GM23338 (cell line): Measurements from ENCODE around the gene PREB. TPM values are rescaled to one million over a fixed set of nuclear protein-coding genes. Genes with fewer than 3 reads are reported as not detected.

Experiments used
- ATAC-seq: fragments of 200-7000 bp; cut with Tn5 transposase; 3 replicates; pipeline ENCODE4 v1.9.1; 2020
- DNase-seq: peaks from one replicate; pipeline ENCODE4 v3.0.0-alpha.2; 2015; ENCODE audit warnings: low spot score
- H2AFZ ChIP-seq: fragments of 200-600 bp; sonication (generic); 2 replicates; pipeline ENCODE4 v1.8.0; 2016; ENCODE audit warnings: antibody characterized with exemption, mild to moderate bottlenecking, moderate library complexity
- H3F3A ChIP-seq: fragments of 200-600 bp; sonication (generic); replicated peaks from 2 replicates; pipeline ENCODE4 v1.8.0; 2017; ENCODE audit warnings: antibody characterized with exemption, mixed run types, low read depth
- H3K27ac ChIP-seq: fragments of 200-600 bp; sonication (generic); 2 replicates; pipeline ENCODE4 v1.6.1; 2016; ENCODE audit warnings: low read depth
- H3K27me3 ChIP-seq: fragments of 200-600 bp; sonication (generic); 2 replicates; pipeline ENCODE4 v1.8.0; 2016; ENCODE audit warnings: mild to moderate bottlenecking, mixed run types, moderate library complexity; ENCODE audit not compliant: insufficient read depth
- H3K36me3 ChIP-seq: fragments of 200-600 bp; sonication (generic); 2 replicates; pipeline ENCODE4 v1.8.0; 2016; ENCODE audit warnings: mild to moderate bottlenecking; ENCODE audit not compliant: insufficient read depth
- H3K4me1 ChIP-seq: fragments of 200-600 bp; sonication (generic); 2 replicates; pipeline ENCODE4 v1.8.0; 2016; ENCODE audit warnings: mild to moderate bottlenecking, moderate library complexity; ENCODE audit not compliant: insufficient read depth
- H3K4me2 ChIP-seq: fragments of 200-600 bp; sonication (generic); 2 replicates; pipeline ENCODE4 v1.7.1; 2017; ENCODE audit warnings: mixed run types
- H3K4me3 ChIP-seq: fragments of 200-600 bp; sonication (generic); 2 replicates; pipeline ENCODE4 v1.6.1; 2016; ENCODE audit warnings: mixed run types
- H3K79me2 ChIP-seq: fragments of 200-600 bp; sonication (generic); replicated peaks from 2 replicates; pipeline ENCODE4 v1.8.0; 2017; ENCODE audit warnings: mild to moderate bottlenecking; ENCODE audit not compliant: insufficient read depth
- H3K9me2 ChIP-seq: fragments of 200-600 bp; sonication (generic); 2 replicates; pipeline ENCODE4 v1.8.0; 2017; ENCODE audit not compliant: insufficient read depth
- H4K20me1 ChIP-seq: fragments of 200-600 bp; sonication (generic); replicated peaks from 2 replicates; pipeline ENCODE4 v1.8.0; 2017; ENCODE audit warnings: mild to moderate bottlenecking; ENCODE audit not compliant: insufficient read depth
- H3K27ac Mint-ChIP-seq: 2 replicates; pipeline ENCODE4 v1.8.0; 2020; ENCODE audit warnings: inconsistent platforms, mild to moderate bottlenecking, moderate library complexity, mixed read lengths
- H3K27me3 Mint-ChIP-seq: 3 replicates; pipeline ENCODE4 v1.8.0; 2022; ENCODE audit warnings: low read depth, mild to moderate bottlenecking, moderate library complexity, mixed read lengths, inconsistent platforms; ENCODE audit not compliant: insufficient read depth, poor library complexity
- H3K36me3 Mint-ChIP-seq: 3 replicates; pipeline ENCODE4 v1.8.0; 2021; ENCODE audit warnings: low read depth, mild to moderate bottlenecking, inconsistent platforms, moderate library complexity, mixed read lengths
- H3K4me1 Mint-ChIP-seq: 3 replicates; pipeline ENCODE4 v1.8.0; 2020; ENCODE audit warnings: mild to moderate bottlenecking, inconsistent platforms, mixed read lengths
- H3K4me3 Mint-ChIP-seq: 3 replicates; pipeline ENCODE4 v1.8.0; 2021; ENCODE audit warnings: moderate library complexity, mild to moderate bottlenecking, inconsistent platforms, mixed read lengths
- H3K9me3 Mint-ChIP-seq: 3 replicates; pipeline ENCODE4 v1.8.0; 2020; ENCODE audit warnings: moderate library complexity, mild to moderate bottlenecking, inconsistent platforms, mixed read lengths
- ETS1 ChIP-seq: IDR thresholded peaks from 2 replicates; pipeline ENCODE4 v1.6.1; 2016; ENCODE audit warnings: antibody characterized with exemption
- EZH2 ChIP-seq: fragments of 200-600 bp; sonication (generic); IDR thresholded peaks from one replicate; pipeline ENCODE4 v1.8.0; 2017; ENCODE audit warnings: antibody characterized with exemption, mild to moderate bottlenecking, low read depth; ENCODE audit not compliant: unreplicated experiment
- EZH2phosphoT487 ChIP-seq: fragments of 200-600 bp; sonication (generic); IDR thresholded peaks from one replicate; pipeline ENCODE4 v1.8.1; 2018; ENCODE audit warnings: antibody characterized with exemption; ENCODE audit not compliant: unreplicated experiment
- JUNB ChIP-seq: IDR thresholded peaks from one replicate; pipeline ENCODE4 v1.6.1; 2016; ENCODE audit warnings: antibody characterized with exemption; ENCODE audit not compliant: unreplicated experiment
- POLR2AphosphoS5 ChIP-seq: IDR thresholded peaks from 2 replicates; pipeline ENCODE4 v1.6.1; 2016; ENCODE audit warnings: antibody characterized with exemption, low read depth
- STAT1 ChIP-seq: IDR thresholded peaks from one replicate; pipeline ENCODE4 v1.6.1; 2016; ENCODE audit warnings: antibody characterized with exemption; ENCODE audit not compliant: unreplicated experiment
- ZNF114 ChIP-seq: fragments of 250-450 bp; sonication (Bioruptor Pico); IDR thresholded peaks from 2 replicates; pipeline ENCODE4 v1.5.0; 2020; ENCODE audit warnings: mild to moderate bottlenecking, moderate library complexity
- ZNF331 ChIP-seq: fragments of 250-450 bp; sonication (Bioruptor Pico); IDR thresholded peaks from 2 replicates; pipeline ENCODE4 v1.5.0; 2020; ENCODE audit warnings: low read depth, mild to moderate bottlenecking, moderate library complexity
- polyA plus RNA-seq: library from polyadenylated mRNA; unstranded; fragments of >200 nt; fragmentation: Nextera tagmentation; extraction: Ambion mirVana; gene quantifications from 2 replicates; pipeline ENCODE4 v1.2.1, GENCODE V29; 2016
- total RNA-seq: library from RNA; depleted of rRNA; stranded (reverse); fragments of >200 nt; shearing (Covaris generic); gene quantifications from 2 replicates; pipeline ENCODE4 v1.2.3, GENCODE V29; 2014
- TF ChIP-seq, protein P1 (sequence below): IDR thresholded peaks from one replicate; pipeline ENCODE4 v1.6.1; 2018; ENCODE audit warnings: antibody characterized with exemption; ENCODE audit not compliant: unreplicated experiment
- TF ChIP-seq, protein P2 (sequence below), 2 experiments: fragments of 200-600 bp in 1 of 2; sonication (generic) in 1 of 2; conservative IDR thresholded peaks; 2 replicates each; pipeline versions ENCODE4 v1.5.1 to v1.6.1; 2016 to 2017; ENCODE audit warnings: antibody characterized with exemption in 2 of 2, low read depth in 2 of 2, mild to moderate bottlenecking in 2 of 2, moderate library complexity in 1 of 2

The PREB gene
- total and polyA plus RNA-seq, 2 experiments from 2014 or later, result 41.2 to 79.7 TPM

DNA sequence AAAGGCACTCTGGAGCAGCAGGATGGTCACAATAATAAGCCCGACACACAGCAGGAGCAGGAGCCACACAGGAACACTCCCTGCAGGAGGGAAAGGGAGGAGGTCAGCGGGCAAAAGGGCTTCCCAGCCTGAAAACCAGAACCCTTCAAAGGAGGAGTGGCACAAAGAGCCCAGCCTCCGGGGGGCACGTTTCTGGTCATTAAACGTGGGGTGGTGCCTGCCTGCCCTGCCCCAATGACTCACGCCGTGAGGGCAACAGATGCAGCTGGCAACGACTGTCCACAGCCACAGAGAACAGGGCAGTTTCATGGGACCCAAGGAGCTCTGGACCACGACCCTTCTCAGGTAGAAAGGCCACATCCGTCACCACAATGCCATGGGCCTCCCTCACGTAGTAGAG is 3.0 kb downstream of the PREB start (continued):
- TF ChIP-seq EZH2phosphoT487 (no peak), JUNB (no peak), ZNF114 (CRISPR knock-in tag) (no peak)
- TF ChIP-seq, protein P1, sequence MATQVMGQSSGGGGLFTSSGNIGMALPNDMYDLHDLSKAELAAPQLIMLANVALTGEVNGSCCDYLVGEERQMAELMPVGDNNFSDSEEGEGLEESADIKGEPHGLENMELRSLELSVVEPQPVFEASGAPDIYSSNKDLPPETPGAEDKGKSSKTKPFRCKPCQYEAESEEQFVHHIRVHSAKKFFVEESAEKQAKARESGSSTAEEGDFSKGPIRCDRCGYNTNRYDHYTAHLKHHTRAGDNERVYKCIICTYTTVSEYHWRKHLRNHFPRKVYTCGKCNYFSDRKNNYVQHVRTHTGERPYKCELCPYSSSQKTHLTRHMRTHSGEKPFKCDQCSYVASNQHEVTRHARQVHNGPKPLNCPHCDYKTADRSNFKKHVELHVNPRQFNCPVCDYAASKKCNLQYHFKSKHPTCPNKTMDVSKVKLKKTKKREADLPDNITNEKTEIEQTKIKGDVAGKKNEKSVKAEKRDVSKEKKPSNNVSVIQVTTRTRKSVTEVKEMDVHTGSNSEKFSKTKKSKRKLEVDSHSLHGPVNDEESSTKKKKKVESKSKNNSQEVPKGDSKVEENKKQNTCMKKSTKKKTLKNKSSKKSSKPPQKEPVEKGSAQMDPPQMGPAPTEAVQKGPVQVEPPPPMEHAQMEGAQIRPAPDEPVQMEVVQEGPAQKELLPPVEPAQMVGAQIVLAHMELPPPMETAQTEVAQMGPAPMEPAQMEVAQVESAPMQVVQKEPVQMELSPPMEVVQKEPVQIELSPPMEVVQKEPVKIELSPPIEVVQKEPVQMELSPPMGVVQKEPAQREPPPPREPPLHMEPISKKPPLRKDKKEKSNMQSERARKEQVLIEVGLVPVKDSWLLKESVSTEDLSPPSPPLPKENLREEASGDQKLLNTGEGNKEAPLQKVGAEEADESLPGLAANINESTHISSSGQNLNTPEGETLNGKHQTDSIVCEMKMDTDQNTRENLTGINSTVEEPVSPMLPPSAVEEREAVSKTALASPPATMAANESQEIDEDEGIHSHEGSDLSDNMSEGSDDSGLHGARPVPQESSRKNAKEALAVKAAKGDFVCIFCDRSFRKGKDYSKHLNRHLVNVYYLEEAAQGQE, result no peak

DNA sequence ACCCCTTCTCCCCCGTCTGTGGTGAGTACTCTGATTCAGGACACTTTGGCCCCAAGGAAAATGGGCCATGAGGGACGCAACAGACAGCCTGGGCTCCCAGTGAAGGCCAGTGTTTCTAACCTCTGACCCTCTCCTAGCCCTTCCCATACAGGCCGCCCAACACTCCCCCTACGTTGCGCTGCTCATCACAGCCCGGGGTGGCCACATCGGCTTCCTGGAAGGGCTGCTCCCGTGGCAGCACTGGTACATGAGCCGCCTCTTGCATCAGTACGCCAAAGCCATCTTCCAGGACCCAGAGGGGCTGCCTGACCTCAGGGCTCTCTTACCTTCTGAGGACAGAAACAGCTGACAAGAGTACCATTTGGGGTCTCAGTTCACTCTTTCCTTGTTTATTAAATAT is 4.0 kb downstream of the PREB start:
- no peak overlapping the region for H3K4me2 ChIP-seq
- Mint-ChIP-seq H3K4me3 (no peak overlapping the region), H3K9me3 (no peaks in the 10 kb centered on the region), H3K36me3 (peaks cover 26% of the 10 kb centered on the region; the same call in 2 of the 3 replicates), H3K27me3 (peaks cover 8% of the 10 kb centered on the region), H3K4me1 (peaks cover 10% of the 10 kb centered on the region; the same call in 2 of the 3 replicates), H3K27ac (no peak overlapping the region)
- H3K4me3 ChIP-seq, result no peak overlapping the region
- no peaks in the 10 kb centered on the region for H3K27me3 ChIP-seq
- H3K9me2 ChIP-seq, result no peaks in the 10 kb centered on the region
- peaks cover 6% of the 10 kb centered on the region; the same call in 1 of the 2 replicates for H3K4me1 ChIP-seq
- no peaks in the 10 kb centered on the region for H3K36me3 ChIP-seq
- H2AFZ ChIP-seq, result no peak overlapping the region
- no peak overlapping the region for H3K27ac ChIP-seq
- peaks cover 11% of the 10 kb centered on the region for H3K79me2 ChIP-seq
- TF ChIP-seq ZNF114 (CRISPR knock-in tag) (no peak), POLR2AphosphoS5 (no peak), EZH2phosphoT487 (no peak), STAT1 (no peak), ETS1 (no peak), EZH2 (no peak), JUNB (no peak), ZNF331 (CRISPR knock-in tag) (no peak)
- TF ChIP-seq, protein P2, sequence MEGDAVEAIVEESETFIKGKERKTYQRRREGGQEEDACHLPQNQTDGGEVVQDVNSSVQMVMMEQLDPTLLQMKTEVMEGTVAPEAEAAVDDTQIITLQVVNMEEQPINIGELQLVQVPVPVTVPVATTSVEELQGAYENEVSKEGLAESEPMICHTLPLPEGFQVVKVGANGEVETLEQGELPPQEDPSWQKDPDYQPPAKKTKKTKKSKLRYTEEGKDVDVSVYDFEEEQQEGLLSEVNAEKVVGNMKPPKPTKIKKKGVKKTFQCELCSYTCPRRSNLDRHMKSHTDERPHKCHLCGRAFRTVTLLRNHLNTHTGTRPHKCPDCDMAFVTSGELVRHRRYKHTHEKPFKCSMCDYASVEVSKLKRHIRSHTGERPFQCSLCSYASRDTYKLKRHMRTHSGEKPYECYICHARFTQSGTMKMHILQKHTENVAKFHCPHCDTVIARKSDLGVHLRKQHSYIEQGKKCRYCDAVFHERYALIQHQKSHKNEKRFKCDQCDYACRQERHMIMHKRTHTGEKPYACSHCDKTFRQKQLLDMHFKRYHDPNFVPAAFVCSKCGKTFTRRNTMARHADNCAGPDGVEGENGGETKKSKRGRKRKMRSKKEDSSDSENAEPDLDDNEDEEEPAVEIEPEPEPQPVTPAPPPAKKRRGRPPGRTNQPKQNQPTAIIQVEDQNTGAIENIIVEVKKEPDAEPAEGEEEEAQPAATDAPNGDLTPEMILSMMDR (conservative IDR thresholded peaks at IDR 0.05; ENCODE audit: low read depth in 2 of 2), result no peak
- DNase-seq, result no peak
- ATAC-seq, result no peak
- no peaks in the 10 kb centered on the region; the same call in 1 of the 2 replicates for H3F3A ChIP-seq
- peaks cover 10% of the 10 kb centered on the region for H4K20me1 ChIP-seq
